Osteoblast (primary cell): ENCODE results near the gene ARHGEF40. TPM values are rescaled to one million over a fixed set of nuclear protein-coding genes. Genes with fewer than 3 reads are reported as not detected.

Experiments used
- DNase-seq: peaks from one replicate; pipeline ENCODE4 v3.0.0; 2011; ENCODE audit warnings: low spot score, mixed read lengths; ENCODE audit not compliant: insufficient read length; ENCODE audit errors: missing footprints
- H2AFZ ChIP-seq: 2 replicates; pipeline ENCODE4 v1.6.0; 2011; ENCODE audit warnings: mild to moderate bottlenecking, low read length
- H3K27ac ChIP-seq: 2 replicates; pipeline ENCODE4 v1.5.1; 2011; ENCODE audit warnings: mild to moderate bottlenecking, low read depth, low read length, moderate library complexity
- H3K27me3 ChIP-seq: 2 replicates; pipeline ENCODE4 v1.6.0; 2012; ENCODE audit warnings: mild to moderate bottlenecking, control low read depth, inconsistent platforms, low read length, moderate library complexity; ENCODE audit not compliant: insufficient read depth
- H3K36me3 ChIP-seq: 2 replicates; pipeline ENCODE4 v1.5.1; 2011; ENCODE audit warnings: mild to moderate bottlenecking, low read length, control low read depth, moderate library complexity; ENCODE audit not compliant: insufficient read depth
- H3K4me1 ChIP-seq: 2 replicates; pipeline ENCODE4 v1.5.1; 2011; ENCODE audit warnings: mild to moderate bottlenecking, low read length, control low read depth, moderate library complexity; ENCODE audit not compliant: insufficient read depth
- H3K4me2 ChIP-seq: 2 replicates; pipeline ENCODE4 v1.6.0; 2011; ENCODE audit warnings: mild to moderate bottlenecking, low read length; ENCODE audit not compliant: insufficient read depth
- H3K4me3 ChIP-seq: fragments of 200-600 bp; sonication (generic); 3 replicates; pipeline ENCODE4 v1.5.1; 2012; ENCODE audit warnings: mild to moderate bottlenecking, low read length, inconsistent platforms; ENCODE audit not compliant: insufficient read depth
- H3K79me2 ChIP-seq: 2 replicates; pipeline ENCODE4 v1.6.0; 2012; ENCODE audit warnings: mild to moderate bottlenecking, low read length, control low read depth, inconsistent platforms; ENCODE audit not compliant: insufficient read depth
- H3K9me3 ChIP-seq: 2 replicates; pipeline ENCODE4 v1.5.1; 2011; ENCODE audit warnings: low read depth, low read length, control low read depth
- H4K20me1 ChIP-seq: 2 replicates; pipeline ENCODE4 v1.6.0; 2012; ENCODE audit warnings: mild to moderate bottlenecking, low read length, control low read depth; ENCODE audit not compliant: insufficient read depth
- total RNA-seq: library from RNA; depleted of rRNA; stranded (reverse); fragments of >200 nt; gene quantifications from 2 replicates; pipeline ENCODE4 v1.2.3, GENCODE V29; 2012
- TF ChIP-seq, protein P1 (sequence below): IDR thresholded peaks from 2 replicates; pipeline ENCODE4 v1.5.1; 2011; ENCODE audit warnings: mild to moderate bottlenecking, low read depth, low read length, moderate library complexity; ENCODE audit errors: extremely low read depth

The ARHGEF40 gene
- total RNA-seq, 1 donor = 33.3 TPM

DNA sequence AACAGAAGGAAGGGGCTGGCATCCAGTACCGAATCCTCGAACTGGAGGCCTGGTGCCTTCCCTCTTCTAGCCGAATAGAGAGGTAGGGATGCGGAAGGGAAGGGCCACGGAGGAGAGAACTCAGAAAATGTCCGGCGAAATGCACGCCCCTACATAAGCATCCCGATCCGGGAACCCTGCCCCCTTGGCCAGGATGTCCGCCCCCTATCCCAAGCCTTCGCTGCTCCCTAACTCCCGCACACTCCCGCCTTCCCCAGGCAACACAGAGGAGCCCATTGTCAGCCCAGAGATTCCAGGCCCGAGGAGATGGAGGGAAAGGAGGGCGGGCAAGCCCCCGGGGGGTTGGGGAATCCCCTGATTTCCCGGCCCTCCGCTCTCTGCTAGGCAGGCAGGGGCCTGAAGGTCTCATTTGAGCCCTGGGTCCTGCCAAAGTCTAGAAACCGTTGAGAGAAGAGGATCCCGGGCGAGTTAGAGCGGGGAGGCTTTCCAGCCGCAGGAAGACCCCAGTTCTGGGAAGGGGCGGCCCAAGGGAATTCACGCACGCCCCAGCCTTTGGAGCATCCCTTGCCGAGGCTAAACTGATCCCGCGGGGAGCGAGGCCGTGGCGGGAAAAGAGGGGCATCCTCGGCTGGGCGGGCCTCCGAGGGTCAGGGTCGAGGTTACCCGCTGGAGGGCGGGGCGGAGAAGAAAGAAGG lies 569 bp upstream of the ARHGEF40 start:
- TF ChIP-seq, protein P1, sequence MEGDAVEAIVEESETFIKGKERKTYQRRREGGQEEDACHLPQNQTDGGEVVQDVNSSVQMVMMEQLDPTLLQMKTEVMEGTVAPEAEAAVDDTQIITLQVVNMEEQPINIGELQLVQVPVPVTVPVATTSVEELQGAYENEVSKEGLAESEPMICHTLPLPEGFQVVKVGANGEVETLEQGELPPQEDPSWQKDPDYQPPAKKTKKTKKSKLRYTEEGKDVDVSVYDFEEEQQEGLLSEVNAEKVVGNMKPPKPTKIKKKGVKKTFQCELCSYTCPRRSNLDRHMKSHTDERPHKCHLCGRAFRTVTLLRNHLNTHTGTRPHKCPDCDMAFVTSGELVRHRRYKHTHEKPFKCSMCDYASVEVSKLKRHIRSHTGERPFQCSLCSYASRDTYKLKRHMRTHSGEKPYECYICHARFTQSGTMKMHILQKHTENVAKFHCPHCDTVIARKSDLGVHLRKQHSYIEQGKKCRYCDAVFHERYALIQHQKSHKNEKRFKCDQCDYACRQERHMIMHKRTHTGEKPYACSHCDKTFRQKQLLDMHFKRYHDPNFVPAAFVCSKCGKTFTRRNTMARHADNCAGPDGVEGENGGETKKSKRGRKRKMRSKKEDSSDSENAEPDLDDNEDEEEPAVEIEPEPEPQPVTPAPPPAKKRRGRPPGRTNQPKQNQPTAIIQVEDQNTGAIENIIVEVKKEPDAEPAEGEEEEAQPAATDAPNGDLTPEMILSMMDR = no peak
- peak overlapping the region; percentile 63 for H3K27ac ChIP-seq
- H3K9me3 ChIP-seq = no peaks in the 10 kb centered on the region
- H4K20me1 ChIP-seq = peaks cover 15% of the 10 kb centered on the region
- no peaks in the 10 kb centered on the region for H3K27me3 ChIP-seq
- DNase-seq = peak; percentile 88
- H2AFZ ChIP-seq = peak overlapping the region; percentile 87
- H3K4me1 ChIP-seq = peaks cover 35% of the 10 kb centered on the region
- peaks cover 15% of the 10 kb centered on the region for H3K36me3 ChIP-seq
- peak overlapping the region; percentile 92 for H3K4me2 ChIP-seq
- H3K79me2 ChIP-seq = peaks cover 17% of the 10 kb centered on the region
- peak overlapping the region; percentile 76 for H3K4me3 ChIP-seq

GRCh38 chr14:21070610-21071224 lies 613 bp downstream of the ARHGEF40 start:
- H3K4me3 ChIP-seq = peak overlapping the region; percentile 76
- DNase-seq = peak; percentile 96
- H2AFZ ChIP-seq = peak overlapping the region; percentile 48
- peak overlapping the region; percentile 93 for H3K4me2 ChIP-seq
- no peaks in the 10 kb centered on the region for H3K27me3 ChIP-seq
- H3K36me3 ChIP-seq = peaks cover 24% of the 10 kb centered on the region
- peaks cover 35% of the 10 kb centered on the region for H3K4me1 ChIP-seq
- TF ChIP-seq, protein P1 = no peak
- peak overlapping the region; percentile 91 for H3K27ac ChIP-seq
- H4K20me1 ChIP-seq = peaks cover 19% of the 10 kb centered on the region
- no peaks in the 10 kb centered on the region for H3K9me3 ChIP-seq
- H3K79me2 ChIP-seq = peaks cover 17% of the 10 kb centered on the region

DNA sequence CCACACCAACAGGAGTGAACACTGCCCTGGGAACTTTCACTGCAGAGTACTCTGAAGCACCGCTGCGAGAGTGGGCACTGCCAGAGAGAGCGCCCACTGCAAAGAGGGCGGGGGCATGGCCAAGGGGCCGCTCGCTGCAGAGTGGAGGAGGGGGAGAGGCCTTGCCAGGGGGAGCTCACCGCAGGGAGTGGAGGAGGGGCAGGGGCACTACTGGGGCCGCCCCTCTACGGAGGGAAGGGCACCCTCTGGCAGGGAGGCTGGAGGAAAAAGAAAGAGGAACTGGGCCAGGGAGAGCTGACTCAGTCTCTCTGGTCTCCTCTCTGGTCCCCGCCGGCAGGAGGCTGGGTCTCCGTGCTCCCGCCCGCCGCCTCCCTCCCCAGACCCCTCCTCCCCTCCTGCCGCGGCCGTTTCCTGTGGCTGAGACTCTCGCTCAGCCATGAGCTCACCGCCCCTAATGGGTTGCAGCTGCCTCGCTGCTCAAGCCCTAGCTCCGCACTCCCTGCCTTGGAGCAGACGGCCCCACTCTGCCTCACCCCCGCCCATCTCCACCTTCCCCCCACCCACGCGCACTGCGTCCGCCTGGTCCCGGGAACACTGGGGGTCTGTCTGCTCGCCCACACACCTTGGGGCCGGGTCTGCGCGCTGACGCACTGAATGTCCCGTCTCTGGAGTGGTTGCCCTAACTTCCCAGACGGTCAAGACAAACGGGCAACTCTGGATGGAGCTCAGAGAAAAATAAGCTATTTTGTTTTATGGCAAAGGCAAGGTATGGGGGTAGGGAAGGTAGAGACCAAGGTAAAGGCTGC lies 1.3 kb downstream of the ARHGEF40 start:
- Histone ChIP-seq H3K9me3 (no peaks in the 10 kb centered on the region), H3K27me3 (no peaks in the 10 kb centered on the region), H3K4me1 (peaks cover 35% of the 10 kb centered on the region), H3K79me2 (peaks cover 17% of the 10 kb centered on the region), H3K4me2 (peak overlapping the region; percentile 93), H2AFZ (peak overlapping the region; percentile 48), H3K27ac (peak overlapping the region; percentile 91), H3K36me3 (peaks cover 31% of the 10 kb centered on the region), H3K4me3 (peak overlapping the region; percentile 76), H4K20me1 (peaks cover 19% of the 10 kb centered on the region)
- TF ChIP-seq, protein P1 = no peak
- peak; percentile 99 for DNase-seq
